K562 (cell line): Measurements from ENCODE around the gene PRSS21. TPM values are rescaled to one million over a fixed set of nuclear protein-coding genes. Genes with fewer than 3 reads are reported as not detected.

ENCODE experiments used
- ATAC-seq: fragments of 200-7000 bp; cut with Tn5 transposase; 3 replicates; pipeline ENCODE4 v1.9.1; 2020; ENCODE audit warnings: moderate library complexity
- BruUV-seq: library from RNA; stranded (reverse); fragments of 400-500 nt; replicated peaks from 2 replicates; lab custom pipeline; 2021; lab: Mats Ljungman, UMichigan
- CTCF ChIA-PET: fragments of 300-600 bp; formaldehyde crosslinking; extraction: SDS; loops from one replicate; lab custom pipeline; 2021; ENCODE audit warnings: low intra/inter-chr PET ratio; lab: Yijun Ruan, JAX
- POLR2A ChIA-PET: fragments of 300-600, 350-650 bp; sonication (Branson Sonifier 250); formaldehyde crosslinking; extraction: SDS; loops from one replicate; lab custom pipeline; 2021; ENCODE audit warnings: antibody characterized with exemption, inconsistent platforms; lab: Yijun Ruan, JAX
- DNase-seq, 4 experiments: peaks; one replicate each; pipeline versions ENCODE4 v3.0.0 to v3.0.0-alpha.2; 2011 to 2018; ENCODE audit warnings: low spot score in 3 of 4, mixed read lengths in 3 of 4; ENCODE audit errors: extremely low read depth in 1 of 4
- FAIRE-seq: peaks from 2 replicates; lab custom pipeline; 2011; peaks lifted over from hg19 to GRCh38; lab: Jason Lieb, UNC
- H2AFZ ChIP-seq: 2 replicates; pipeline ENCODE4 v1.6.0; 2011; ENCODE audit warnings: low read depth, low read length, control low read depth, inconsistent platforms
- H3K27ac ChIP-seq: fragments of 200-600 bp; 3 replicates; pipeline ENCODE4 v1.8.0; 2011; ENCODE audit warnings: low read depth, mild to moderate bottlenecking, control low read depth, inconsistent platforms, low read length, moderate library complexity, mixed read lengths; ENCODE audit errors: extremely low read depth
- H3K27me3 ChIP-seq, 2 experiments: fragments of 300-600 bp in 1 of 2; 2 replicates in 1 of 2; 3 replicates in 1 of 2; pipeline versions ENCODE4 v1.6.0 to v1.8.0; 2011; ENCODE audit warnings: inconsistent platforms in 2 of 2, low read length in 2 of 2, mild to moderate bottlenecking in 1 of 2, mixed read lengths in 1 of 2, moderate library complexity in 1 of 2; ENCODE audit not compliant: control insufficient read depth in 2 of 2, insufficient read depth in 2 of 2
- H3K36me3 ChIP-seq: fragments of 300-600 bp; 3 replicates; pipeline ENCODE4 v1.8.0; 2011; ENCODE audit warnings: mild to moderate bottlenecking, low read length, inconsistent platforms; ENCODE audit not compliant: control insufficient read depth, insufficient read depth
- H3K4me1 ChIP-seq, 2 experiments: fragments of 200-600 bp in 1 of 2; replicated peaks in 1 of 2; 2 replicates in 1 of 2; 3 replicates in 1 of 2; pipeline versions ENCODE4 v1.5.1 to v1.8.0; 2011; ENCODE audit warnings: inconsistent platforms in 2 of 2, low read length in 2 of 2, mild to moderate bottlenecking in 1 of 2, mixed read lengths in 1 of 2, moderate library complexity in 1 of 2; ENCODE audit not compliant: control insufficient read depth in 2 of 2, insufficient read depth in 2 of 2
- H3K4me2 ChIP-seq: 2 replicates; pipeline ENCODE4 v1.6.1; 2011; ENCODE audit warnings: low read length, control low read depth, inconsistent platforms, mixed read lengths; ENCODE audit not compliant: insufficient read depth
- H3K4me3 ChIP-seq: fragments of 200-600 bp; sonication (generic), shearing (Covaris generic); 2 replicates; pipeline ENCODE4 v1.5.1; 2016; ENCODE audit warnings: control low read depth, inconsistent platforms
- H3K79me2 ChIP-seq: fragments of 200-600 bp; 3 replicates; pipeline ENCODE4 v1.8.0; 2011; ENCODE audit warnings: low read length, inconsistent platforms; ENCODE audit not compliant: control insufficient read depth, insufficient read depth
- H3K9ac ChIP-seq, 2 experiments: 2 replicates each; pipeline versions ENCODE4 v1.6.0 to v1.6.1; 2011; ENCODE audit warnings: low read depth in 2 of 2, low read length in 2 of 2, control low read depth in 1 of 2, inconsistent platforms in 1 of 2, mild to moderate bottlenecking in 1 of 2, mixed read lengths in 1 of 2; ENCODE audit not compliant: insufficient read depth in 1 of 2
- H3K9me1 ChIP-seq: one replicate; pipeline ENCODE4 v1.6.0; 2011; ENCODE audit warnings: inconsistent platforms, mild to moderate bottlenecking, low read length, moderate library complexity; ENCODE audit not compliant: control insufficient read depth, insufficient read depth
- H3K9me3 ChIP-seq: replicated peaks from 2 replicates; pipeline ENCODE4 v1.5.1; 2011; ENCODE audit warnings: low read depth, low read length, inconsistent platforms; ENCODE audit not compliant: control insufficient read depth, insufficient read depth
- H4K20me1 ChIP-seq: replicated peaks from 2 replicates; pipeline ENCODE4 v1.6.1; 2011; ENCODE audit warnings: low read length, inconsistent platforms, mixed read lengths; ENCODE audit not compliant: control insufficient read depth, insufficient read depth
- FIP1L1 ChIP-seq: fragments of 200-400 bp; formaldehyde crosslinking; IDR thresholded peaks from 2 replicates; pipeline ENCODE4 v1.6.1; 2018; ENCODE audit warnings: mild to moderate bottlenecking, low read depth, low read length; ENCODE audit not compliant: poor library complexity, severe bottlenecking
- HLTF ChIP-seq: fragments of 450-650 bp; IDR thresholded peaks from 2 replicates; pipeline ENCODE4 v1.6.1; 2016
- SETDB1 ChIP-seq: IDR thresholded peaks from one replicate; pipeline ENCODE4 v1.6.1; 2012; ENCODE audit warnings: low read length, control low read depth, inconsistent platforms
- WGBS: fragments of 100-300 bp; shearing (Covaris generic); methylation state at CpG from one replicate; pipeline ENCODE4 v1.1.6; 2016; ENCODE audit warnings: low coverage, mixed read lengths; ENCODE audit not compliant: insufficient coverage; ENCODE audit errors: missing lambda C conversion rate; 5-methylcytosine and 5-hydroxymethylcytosine counted together
- in situ Hi-C: fragments of 300-500 bp; cut with MboI; formaldehyde crosslinking; loops from 4 replicates; pipeline ENCODE4 v1.15.0; 2018; ENCODE audit warnings: inconsistent platforms, mixed read lengths
- intact Hi-C: fragments of 100-400 bp; cut with micrococcal nuclease; formaldehyde crosslinking; loops from 2 replicates; pipeline ENCODE4 v1.14.2; 2022
- polyA plus RNA-seq, 8 experiments: library from polyadenylated mRNA; depleted of rRNA in 4 of 8; stranded (reverse) in 5 of 8; unstranded in 3 of 8; fragments of >200 nt; fragmentation: Nextera tagmentation in 2 of 8; fragmentation: Illumina TruSeq in 1 of 8; extraction: Ambion mirVana in 2 of 8; extraction: Trizol in 1 of 8; gene quantifications; 2 replicates each; pipeline versions ENCODE4 v1.2.1 to v1.2.3, GENCODE V29; 2011 to 2014; ENCODE audit warnings: inconsistent platforms in 1 of 8, missing spikeins in 1 of 8
- total RNA-seq, 7 experiments: library from RNA; depleted of rRNA in 6 of 7; stranded (reverse); fragments of >200 nt in 6 of 7; fragmentation: Illumina TruSeq in 2 of 7; extraction: Trizol in 2 of 7; gene quantifications; 2 replicates each; pipeline versions ENCODE4 v1.2.1 to v1.2.3, GENCODE V29; 2011 to 2021; ENCODE audit warnings: low replicate concordance in 1 of 7
- TF ChIP-seq, protein P1 (sequence below): sonication (generic); formaldehyde crosslinking; IDR thresholded peaks from 2 replicates; pipeline ENCODE4 v1.9.0; 2022; ENCODE audit warnings: mild to moderate bottlenecking, missing genetic modification reagents
- TF ChIP-seq, protein P2 (sequence below): fragments of 250-450 bp; sonication (Bioruptor Pico); IDR thresholded peaks from 2 replicates; pipeline ENCODE4 v1.8.0; 2022; ENCODE audit warnings: moderate library complexity, mild to moderate bottlenecking, inconsistent platforms

Gene PRSS21
- total and polyA plus RNA-seq, 9 of the 15 experiments (the other 6 are each of a cell fraction or from before 2014, with no cell fraction given), result 12.1 to 121 (median 61.3) TPM

DNA sequence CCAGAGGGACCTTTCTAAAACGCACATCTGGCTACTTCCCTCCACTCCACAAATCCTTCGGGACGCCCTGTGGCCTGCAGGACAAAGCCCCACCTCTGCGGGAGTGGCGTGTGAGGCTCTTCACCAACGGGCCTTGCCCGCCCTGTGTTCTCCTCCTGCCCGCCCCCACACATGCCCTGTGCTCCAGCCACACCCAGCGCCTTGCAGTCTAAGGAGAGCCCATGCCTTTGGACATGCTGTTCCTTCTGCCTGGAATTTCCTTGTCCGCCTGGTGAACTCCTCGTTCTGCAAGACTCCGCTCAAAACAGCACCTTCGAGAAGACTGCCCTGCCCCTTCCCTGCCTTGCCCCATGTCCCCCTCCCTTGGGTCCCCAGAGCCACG, 47.4 kb upstream of the PRSS21 start:
- peaks cover 39% of the 10 kb centered on the region for H3K79me2 ChIP-seq
- no peaks in the 10 kb centered on the region for H3K9me1 ChIP-seq
- ChIA-PET CTCF (no interaction called here), POLR2A (interaction anchor here (0.7 to 9.0 kb wide), 7 partner anchors 8 to 107 kb away, joined by 3 to 96 read pairs (median 5); partner anchors contain the start of genes ELOB and SRRM2)
- peaks cover 15 to 60% of the 10 kb centered on the region in 2 experiments; a peak in 4 of 5 replicates for H3K4me1 ChIP-seq
- intact Hi-C loops (no loop called here), in situ Hi-C loops (no loop called here)
- peak overlapping the region; percentile 34; the same call in 1 of the 3 replicates for H3K27ac ChIP-seq
- TF ChIP-seq SETDB1 (no peak), HLTF (no peak), FIP1L1 (peak; percentile 9)
- TF ChIP-seq, protein P1, sequence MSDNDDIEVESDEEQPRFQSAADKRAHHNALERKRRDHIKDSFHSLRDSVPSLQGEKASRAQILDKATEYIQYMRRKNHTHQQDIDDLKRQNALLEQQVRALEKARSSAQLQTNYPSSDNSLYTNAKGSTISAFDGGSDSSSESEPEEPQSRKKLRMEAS (CRISPR knock-in tag), result 0 out of 2 replicates have a peak, but pooled peaks have one; percentile 4
- TF ChIP-seq, protein P2, sequence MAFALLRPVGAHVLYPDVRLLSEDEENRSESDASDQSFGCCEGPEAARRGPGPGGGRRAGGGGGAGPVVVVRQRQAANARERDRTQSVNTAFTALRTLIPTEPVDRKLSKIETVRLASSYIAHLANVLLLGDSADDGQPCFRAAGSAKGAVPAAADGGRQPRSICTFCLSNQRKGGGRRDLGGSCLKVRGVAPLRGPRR (CRISPR knock-in tag), result no peak
- 87% methylated on average over 14 of the region's 14 CpGs for WGBS
- H3K27me3 ChIP-seq, result no peaks in the 10 kb centered on the region
- DNase-seq, result no peak
- no peak overlapping the region for H3K4me3 ChIP-seq
- no TSS peak for BruUV-seq
- no peak overlapping the region for H2AFZ ChIP-seq
- H3K4me2 ChIP-seq, result no peak overlapping the region
- H3K36me3 ChIP-seq, result peaks cover 99% of the 10 kb centered on the region
- peak overlapping the region in 1 of 2 experiments; percentile 81; a peak in 2 of 4 replicates for H3K9ac ChIP-seq
- H4K20me1 ChIP-seq, result peaks cover 24% of the 10 kb centered on the region
- FAIRE-seq, result no peak
- peak; percentile 1; the same call in 1 of the 3 replicates for ATAC-seq
- peaks cover under 1% of the 10 kb centered on the region; the same call in 1 of the 2 replicates for H3K9me3 ChIP-seq
